GM13976 (cell line): ENCODE data around the gene TMEM63A.
A peak's percentile ranks its signal among the peaks of the same experiment; 100 is the strongest.

Experiments used
- DNase-seq: peaks from one replicate; pipeline ENCODE4 v3.0.0; 2012; ENCODE audit warnings: low spot score
- in situ Hi-C: fragments of 300-500 bp; cut with MboI; formaldehyde crosslinking; loops from one replicate; pipeline ENCODE4 v1.12.0; 2022; ENCODE audit warnings: low sequenced_read_pairs, mixed read lengths, inconsistent platforms; ENCODE audit not compliant: unreplicated experiment
- TF ChIP-seq, protein P1 (sequence below): IDR thresholded peaks from 2 replicates; pipeline ENCODE4 v1.5.1; 2012; ENCODE audit warnings: borderline replicate concordance, mild to moderate bottlenecking; ENCODE audit not compliant: insufficient read depth; ENCODE audit errors: extremely low read depth, missing control alignments, control extremely low read depth

TMEM63A gene

GRCh38 chr1:225868631-225869330, 13.4 kb downstream of the TMEM63A start:
- no peak for DNase-seq
- in situ Hi-C loops, result no loop called here
- TF ChIP-seq, protein P1, sequence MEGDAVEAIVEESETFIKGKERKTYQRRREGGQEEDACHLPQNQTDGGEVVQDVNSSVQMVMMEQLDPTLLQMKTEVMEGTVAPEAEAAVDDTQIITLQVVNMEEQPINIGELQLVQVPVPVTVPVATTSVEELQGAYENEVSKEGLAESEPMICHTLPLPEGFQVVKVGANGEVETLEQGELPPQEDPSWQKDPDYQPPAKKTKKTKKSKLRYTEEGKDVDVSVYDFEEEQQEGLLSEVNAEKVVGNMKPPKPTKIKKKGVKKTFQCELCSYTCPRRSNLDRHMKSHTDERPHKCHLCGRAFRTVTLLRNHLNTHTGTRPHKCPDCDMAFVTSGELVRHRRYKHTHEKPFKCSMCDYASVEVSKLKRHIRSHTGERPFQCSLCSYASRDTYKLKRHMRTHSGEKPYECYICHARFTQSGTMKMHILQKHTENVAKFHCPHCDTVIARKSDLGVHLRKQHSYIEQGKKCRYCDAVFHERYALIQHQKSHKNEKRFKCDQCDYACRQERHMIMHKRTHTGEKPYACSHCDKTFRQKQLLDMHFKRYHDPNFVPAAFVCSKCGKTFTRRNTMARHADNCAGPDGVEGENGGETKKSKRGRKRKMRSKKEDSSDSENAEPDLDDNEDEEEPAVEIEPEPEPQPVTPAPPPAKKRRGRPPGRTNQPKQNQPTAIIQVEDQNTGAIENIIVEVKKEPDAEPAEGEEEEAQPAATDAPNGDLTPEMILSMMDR, result no peak

- no peak for DNase-seq
- in situ Hi-C loops, result no loop called here
- TF ChIP-seq, protein P1, result no peak
Measured at GRCh38 chr1:225866981-225867380, 15.2 kb downstream of the TMEM63A start.

GRCh38 chr1:225866061-225866837, 15.9 kb downstream of the TMEM63A start:
- in situ Hi-C loops, result no loop called here
- TF ChIP-seq, protein P1, result no peak
- DNase-seq, result peak; percentile 63

GRCh38 chr1:225865514-225865913, 16.7 kb downstream of the TMEM63A start:
- DNase-seq, result no peak
- in situ Hi-C loops, result no loop called here
- TF ChIP-seq, protein P1, result no peak

- TF ChIP-seq, protein P1, result no peak
- DNase-seq, result no peak
- in situ Hi-C loops, result no loop called here
Measured at GRCh38 chr1:225863167-225863566, 19.0 kb downstream of the TMEM63A start.

DNA sequence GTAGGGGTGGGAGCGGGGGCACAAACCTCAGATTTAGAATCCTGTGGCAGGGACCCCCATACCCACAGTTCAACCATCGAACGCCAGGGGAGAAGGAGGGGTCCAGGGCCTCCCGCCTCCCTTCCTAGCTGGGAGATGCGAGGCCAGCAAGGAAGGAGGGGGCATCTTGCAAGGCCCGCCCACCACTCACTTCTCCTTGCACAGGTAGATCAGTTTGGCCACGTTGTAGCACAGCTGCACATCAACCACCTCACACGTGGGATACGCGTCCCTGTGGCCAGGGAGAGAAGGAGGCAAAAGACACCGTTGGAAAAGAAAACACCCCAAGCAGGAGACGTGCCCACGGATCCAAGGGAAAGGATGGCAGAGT, 19.6 kb downstream of the TMEM63A start:
- TF ChIP-seq, protein P1, result no peak
- DNase-seq, result no peak
- in situ Hi-C loops, result no loop called here
